GM20000 (cell line): ENCODE data around the gene BRPF3.

Experiments used
- DNase-seq: peaks from one replicate; pipeline ENCODE4 v3.0.0; 2012; ENCODE audit warnings: low spot score
- TF ChIP-seq, protein P1 (sequence below): IDR thresholded peaks from 2 replicates; pipeline ENCODE4 v1.5.1; 2012; ENCODE audit warnings: mild to moderate bottlenecking, control low read depth; ENCODE audit errors: extremely low read depth, missing control alignments

The BRPF3 gene

DNA sequence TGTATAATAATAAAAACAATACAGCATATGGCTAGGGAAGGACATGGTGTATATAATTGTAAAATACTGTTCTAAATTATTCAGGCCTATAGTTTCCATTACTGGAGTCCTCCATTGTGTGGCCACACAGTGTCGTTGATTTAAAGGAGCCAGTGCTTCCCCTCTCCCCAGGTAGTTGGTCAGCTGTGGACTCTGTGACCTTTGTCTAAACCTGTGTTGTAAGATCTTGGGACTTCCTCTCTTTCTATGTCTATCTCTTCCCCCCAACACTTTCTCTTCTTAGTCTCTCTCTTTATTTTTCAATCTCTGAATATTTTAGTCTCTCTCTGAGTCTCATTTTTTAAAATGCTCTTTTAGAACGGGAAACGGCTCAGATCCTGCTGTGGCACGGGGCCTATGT lies 35.6 kb downstream of the BRPF3 start:
- TF ChIP-seq, protein P1, sequence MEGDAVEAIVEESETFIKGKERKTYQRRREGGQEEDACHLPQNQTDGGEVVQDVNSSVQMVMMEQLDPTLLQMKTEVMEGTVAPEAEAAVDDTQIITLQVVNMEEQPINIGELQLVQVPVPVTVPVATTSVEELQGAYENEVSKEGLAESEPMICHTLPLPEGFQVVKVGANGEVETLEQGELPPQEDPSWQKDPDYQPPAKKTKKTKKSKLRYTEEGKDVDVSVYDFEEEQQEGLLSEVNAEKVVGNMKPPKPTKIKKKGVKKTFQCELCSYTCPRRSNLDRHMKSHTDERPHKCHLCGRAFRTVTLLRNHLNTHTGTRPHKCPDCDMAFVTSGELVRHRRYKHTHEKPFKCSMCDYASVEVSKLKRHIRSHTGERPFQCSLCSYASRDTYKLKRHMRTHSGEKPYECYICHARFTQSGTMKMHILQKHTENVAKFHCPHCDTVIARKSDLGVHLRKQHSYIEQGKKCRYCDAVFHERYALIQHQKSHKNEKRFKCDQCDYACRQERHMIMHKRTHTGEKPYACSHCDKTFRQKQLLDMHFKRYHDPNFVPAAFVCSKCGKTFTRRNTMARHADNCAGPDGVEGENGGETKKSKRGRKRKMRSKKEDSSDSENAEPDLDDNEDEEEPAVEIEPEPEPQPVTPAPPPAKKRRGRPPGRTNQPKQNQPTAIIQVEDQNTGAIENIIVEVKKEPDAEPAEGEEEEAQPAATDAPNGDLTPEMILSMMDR: no peak
- no peak for DNase-seq

DNA sequence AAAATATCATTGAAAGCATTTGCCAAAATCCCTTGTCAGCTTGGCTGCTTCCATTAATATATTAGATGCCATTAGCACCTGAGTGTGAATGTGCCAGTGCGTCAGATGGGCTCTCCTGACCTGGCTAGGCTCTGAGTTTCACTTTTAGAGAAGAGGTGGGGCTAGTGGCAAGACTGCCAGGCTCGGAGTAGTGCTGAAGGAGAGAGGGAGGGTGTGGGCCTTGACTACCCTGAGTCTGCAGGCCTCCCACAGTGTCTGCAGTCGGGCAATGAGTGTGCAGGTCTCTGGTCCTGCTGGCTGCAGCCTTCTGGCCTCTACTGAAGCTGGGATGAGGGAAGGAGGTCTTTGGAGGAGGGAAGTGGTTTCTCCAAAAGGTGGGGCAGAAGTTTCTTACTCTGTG lies 38.8 kb downstream of the BRPF3 start:
- TF ChIP-seq, protein P1: no peak
- DNase-seq: no peak

DNA sequence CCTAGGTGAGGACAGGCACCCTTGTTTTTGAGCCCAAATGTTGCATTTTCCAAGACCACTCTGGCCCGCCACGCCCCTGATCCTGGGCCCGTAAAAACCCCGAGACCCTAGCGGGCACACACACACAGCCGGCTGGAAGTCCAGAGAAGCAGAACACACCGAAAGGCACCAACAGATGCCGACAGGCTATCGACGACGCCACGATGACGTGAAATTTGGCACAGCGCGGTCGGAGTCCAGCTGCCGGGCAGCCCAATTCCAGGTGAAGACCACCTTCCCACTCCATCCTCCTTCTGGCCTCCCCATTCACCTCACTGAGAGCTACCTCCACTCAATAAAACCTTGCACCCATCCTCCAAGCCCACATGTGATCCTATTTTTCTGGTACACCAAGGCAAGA lies 39.3 kb downstream of the BRPF3 start:
- TF ChIP-seq, protein P1: no peak
- no peak for DNase-seq

DNA sequence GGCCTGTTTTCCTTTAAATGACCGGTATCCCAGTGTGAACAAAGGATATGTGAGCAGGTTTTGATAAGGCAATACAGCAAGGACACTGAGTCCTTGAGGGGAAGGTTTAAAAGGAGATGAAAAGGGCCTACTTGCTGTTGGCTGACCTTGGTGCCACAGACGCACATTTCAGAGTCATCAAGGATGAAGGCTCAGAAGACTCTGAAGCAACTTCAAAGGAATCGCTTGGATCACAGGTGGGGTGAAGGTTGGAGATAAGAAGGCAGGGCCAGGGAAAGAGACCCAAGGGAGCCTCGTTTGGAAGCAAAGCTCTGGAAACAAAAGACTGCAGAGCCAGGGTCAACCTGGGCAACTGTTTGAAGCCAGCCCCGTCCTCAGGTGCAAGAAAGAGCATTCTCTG lies 43.2 kb downstream of the BRPF3 start:
- DNase-seq: no peak
- TF ChIP-seq, protein P1: no peak

DNA sequence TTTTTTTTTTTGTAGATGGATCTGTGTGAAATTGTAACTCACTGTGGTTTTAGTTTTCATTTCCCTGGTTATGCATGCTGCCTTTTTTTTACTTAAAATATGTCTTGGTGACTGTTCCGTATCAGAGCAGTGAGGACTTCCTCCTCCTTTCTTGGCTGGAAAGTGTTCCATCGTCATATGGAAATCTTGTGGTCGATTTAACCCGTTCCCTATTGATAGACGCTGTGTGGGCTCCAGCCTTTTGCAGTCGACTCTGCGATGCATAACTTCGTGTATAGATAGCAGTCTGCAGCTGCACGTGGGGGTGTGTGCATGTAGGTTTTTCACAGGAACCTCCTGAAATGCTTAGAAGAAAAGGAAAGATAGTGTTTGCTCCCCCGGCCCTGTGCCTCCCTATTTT lies 45.2 kb downstream of the BRPF3 start:
- DNase-seq: peak; percentile 63
- TF ChIP-seq, protein P1: no peak

DNA sequence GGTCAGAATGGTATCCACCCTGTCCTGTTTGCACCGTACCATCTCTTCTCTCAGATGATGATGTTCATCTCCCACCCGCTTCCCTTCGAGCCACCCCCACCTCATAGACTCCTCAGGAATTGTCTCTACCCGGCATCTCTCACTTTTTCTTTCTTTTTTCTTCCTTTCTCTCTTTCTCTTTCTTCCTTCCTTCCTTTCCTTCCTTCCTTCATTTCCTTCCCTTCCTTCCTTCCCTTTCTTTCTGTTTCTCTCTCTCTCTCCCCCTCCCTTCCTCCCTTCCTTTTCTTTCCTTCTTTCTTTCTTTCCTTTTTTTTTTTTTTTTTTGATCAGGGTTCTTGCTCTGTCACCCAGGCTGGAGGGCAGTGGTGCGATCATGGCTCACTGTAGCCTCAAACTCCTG lies 45.6 kb downstream of the BRPF3 start:
- no peak for DNase-seq
- TF ChIP-seq, protein P1: no peak

DNA sequence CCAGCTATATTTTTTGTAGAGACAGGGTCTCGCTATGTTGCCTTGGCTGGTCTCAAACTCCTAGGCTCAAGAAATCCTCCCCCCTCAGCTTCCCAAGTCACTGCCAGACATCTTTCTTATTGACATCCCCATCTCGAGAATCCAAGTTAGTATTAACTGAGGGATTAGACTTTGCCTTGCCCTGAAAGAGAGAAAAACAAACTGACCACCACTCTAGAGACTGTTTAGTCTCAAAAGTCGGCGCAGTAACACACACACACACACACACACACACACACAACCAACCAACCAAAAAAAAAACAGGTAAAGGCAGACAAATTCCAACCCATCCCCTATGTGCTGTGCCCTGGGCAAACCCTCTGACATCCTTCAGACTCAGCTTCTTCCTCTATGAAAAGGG lies 46.1 kb downstream of the BRPF3 start:
- TF ChIP-seq, protein P1: no peak
- DNase-seq: no peak
